HuH-7.5 (cell line): ENCODE data around the gene ADAMTS20.

Experiments
- DNase-seq: peaks from one replicate; pipeline ENCODE4 v3.0.0; 2011; ENCODE audit warnings: low spot score

The ADAMTS20 gene

GRCh38 chr12:43482311-43483085 lies 69.5 kb downstream of the ADAMTS20 start:
- DNase-seq = no peak

GRCh38 chr12:43480591-43480990 lies 71.4 kb downstream of the ADAMTS20 start:
- DNase-seq = no peak

GRCh38 chr12:43462741-43463140 lies 89.3 kb downstream of the ADAMTS20 start:
- DNase-seq = no peak

DNA sequence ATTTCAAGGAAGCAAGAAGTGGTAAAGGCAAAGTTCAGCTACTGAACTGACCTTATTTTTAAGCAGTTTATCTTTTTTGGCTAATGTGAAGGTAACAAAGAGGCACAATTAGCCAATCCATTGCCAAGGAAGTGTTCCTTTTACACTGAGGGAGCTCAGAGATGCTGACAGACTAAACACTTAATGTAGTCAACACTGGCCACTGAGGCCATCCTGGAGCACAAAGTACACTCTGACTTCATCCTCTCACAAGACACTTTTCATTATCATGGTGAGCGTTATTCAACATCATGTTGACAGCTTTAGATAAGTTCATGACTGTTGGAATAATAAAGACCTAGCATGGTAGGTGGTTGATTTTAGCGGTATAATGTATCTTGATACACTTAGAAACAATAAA lies 89.9 kb downstream of the ADAMTS20 start:
- DNase-seq = no peak

GRCh38 chr12:43459285-43459684 lies 92.7 kb downstream of the ADAMTS20 start:
- no peak for DNase-seq

GRCh38 chr12:43453761-43454160 lies 98.2 kb downstream of the ADAMTS20 start:
- DNase-seq = no peak

DNA sequence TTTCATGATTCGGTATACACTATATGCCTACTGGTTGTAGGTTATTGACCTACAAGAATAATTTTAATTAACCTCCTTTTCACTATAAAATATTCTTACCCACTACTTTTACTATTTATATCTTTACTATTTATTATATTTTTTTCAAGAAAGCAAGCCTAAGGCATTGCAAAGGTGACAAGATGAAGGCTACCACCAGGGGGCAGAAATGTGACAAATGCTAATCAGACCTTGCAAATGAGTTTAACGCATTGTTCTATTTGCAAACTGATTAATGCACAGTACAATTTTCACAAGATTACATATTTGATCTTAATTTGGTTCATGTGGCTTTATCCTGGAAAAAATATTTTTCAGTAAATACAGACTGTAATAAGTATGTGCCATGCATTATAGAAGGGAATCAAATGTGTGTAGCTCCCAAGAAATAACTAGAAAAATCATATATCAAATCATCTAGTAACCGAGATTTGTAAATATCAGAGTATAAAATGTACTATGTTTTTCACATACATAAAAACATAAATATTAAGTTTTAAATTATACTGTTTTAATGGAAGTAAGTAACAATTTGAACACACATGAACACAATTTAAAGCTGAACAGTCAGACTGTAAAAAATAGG lies 107.0 kb downstream of the ADAMTS20 start:
- no peak for DNase-seq

GRCh38 chr12:43436597-43436996 lies 115.4 kb downstream of the ADAMTS20 start:
- no peak for DNase-seq

- DNase-seq = no peak
Observed at GRCh38 chr12:43434614-43435013, 117.4 kb downstream of the ADAMTS20 start.

DNA sequence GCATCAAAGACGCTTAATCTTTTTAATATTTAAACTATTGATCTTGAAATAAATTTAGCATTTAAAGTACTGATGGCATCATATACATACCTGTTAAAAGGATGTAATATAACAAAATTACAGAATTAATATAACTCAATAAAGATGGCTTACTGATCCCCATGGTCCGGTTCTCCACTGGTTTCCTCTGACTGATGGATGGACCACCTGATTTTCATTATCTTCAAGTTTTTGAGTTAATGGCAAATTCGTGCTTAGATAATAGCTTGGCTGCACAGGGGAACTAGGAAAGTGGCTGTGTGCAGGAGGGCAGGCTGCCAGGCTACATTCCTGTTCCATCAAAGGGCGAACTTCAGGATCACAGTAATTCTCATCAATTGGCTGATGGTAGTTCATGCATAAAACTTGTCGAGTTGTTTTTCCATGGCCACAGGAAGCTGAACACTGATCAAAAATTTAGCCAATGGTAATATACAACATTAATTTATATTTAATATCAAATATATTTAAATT lies 123.9 kb downstream of the ADAMTS20 start:
- no peak for DNase-seq

- no peak for DNase-seq
Observed at GRCh38 chr12:43425361-43425760, 126.6 kb downstream of the ADAMTS20 start.

DNA sequence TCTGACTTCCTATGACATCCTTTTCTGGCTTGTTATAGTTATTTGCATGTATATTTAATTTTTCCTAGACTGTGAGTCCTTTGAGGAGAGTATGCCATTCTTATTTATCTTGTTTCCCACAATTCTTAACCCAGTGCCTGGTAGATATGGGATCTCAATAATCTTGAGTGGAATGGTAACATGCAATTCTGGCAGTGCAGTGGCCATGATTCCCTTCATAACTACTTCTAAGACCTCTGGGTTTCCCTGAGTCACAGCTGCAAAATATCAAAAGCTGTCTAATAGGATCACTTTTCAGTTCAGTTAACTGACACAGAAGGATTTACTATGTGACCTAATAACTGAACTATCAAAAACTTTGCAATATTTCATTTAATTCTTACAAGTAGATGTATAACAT lies 135.0 kb downstream of the ADAMTS20 start:
- no peak for DNase-seq

DNA sequence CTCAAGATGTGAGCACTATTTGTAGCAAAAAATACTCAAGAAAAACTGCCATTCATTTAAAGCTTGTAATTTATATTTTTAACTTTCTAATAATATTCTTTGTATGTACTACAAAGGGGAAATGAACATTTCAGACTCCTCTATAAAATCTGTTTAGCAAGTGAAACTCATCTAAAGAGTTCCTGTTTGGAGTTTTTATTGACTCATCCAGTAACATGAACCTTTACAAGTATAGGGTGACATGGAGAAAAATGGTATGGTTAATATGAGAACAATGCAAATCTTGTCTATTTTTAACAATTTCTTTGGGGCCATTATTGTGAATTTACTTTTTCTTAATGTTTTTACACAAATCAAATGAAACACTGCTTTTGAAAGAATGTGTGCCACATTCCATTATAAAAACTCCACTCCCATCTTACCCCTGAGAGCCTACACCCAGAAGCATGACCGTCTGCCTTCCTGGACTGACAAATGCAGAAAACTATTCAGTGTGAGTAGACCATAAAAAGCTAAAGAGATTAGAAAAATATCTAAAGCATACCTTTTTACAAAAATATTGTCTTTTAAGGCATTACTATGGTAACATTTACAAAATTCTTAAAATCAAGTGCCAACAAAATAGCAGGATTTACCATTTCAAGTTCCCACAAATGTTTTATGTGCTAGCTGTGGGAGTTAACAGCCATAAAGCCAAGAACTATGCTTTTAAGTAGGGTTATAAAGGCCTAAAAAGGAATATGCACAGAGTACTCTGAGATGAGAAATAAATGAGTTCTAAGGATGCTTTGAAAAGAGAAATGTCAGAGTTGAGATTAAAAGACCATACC lies 144.0 kb downstream of the ADAMTS20 start:
- DNase-seq = no peak

DNA sequence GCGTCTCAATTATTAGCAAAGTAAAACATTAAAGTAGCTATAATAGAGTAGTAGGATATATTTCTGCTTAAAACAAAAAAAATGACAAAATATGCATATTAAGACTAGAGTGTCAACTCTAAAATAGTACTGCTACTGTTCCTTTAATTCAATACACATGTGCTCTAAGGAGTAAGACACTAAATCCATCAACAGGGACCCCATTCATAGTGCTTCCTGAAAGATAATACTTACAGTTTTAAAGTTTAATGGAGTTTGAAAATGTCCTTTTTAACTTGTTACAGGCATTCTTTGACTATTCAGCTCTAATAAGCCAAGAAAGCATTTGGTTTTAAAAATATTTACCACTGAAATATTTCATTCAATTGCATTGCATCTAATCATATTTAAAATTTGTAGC lies 145.2 kb downstream of the ADAMTS20 start:
- DNase-seq = no peak

DNA sequence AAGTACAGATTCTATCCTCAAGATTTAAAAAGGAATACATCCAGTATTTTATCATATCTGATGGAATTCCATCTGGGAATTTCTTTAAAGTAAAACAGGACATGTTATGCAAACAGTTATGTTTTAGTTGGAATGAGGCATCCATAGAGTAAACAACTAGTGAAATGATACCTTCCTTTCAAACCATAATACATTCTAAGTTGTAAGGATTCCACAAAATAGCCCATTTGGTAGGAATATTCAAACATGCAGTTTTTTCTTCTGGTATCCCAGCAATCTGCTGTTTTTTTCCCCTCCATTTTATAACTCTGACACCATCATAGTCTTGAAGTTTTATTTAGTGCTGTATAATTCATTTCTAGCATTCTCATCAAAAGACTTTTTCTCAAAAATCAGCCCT lies 149.6 kb downstream of the ADAMTS20 start:
- no peak for DNase-seq

GRCh38 chr12:43401096-43401495 lies 150.9 kb downstream of the ADAMTS20 start:
- DNase-seq = no peak

- DNase-seq = no peak
Observed at GRCh38 chr12:43396671-43397070, 155.3 kb downstream of the ADAMTS20 start.

DNA sequence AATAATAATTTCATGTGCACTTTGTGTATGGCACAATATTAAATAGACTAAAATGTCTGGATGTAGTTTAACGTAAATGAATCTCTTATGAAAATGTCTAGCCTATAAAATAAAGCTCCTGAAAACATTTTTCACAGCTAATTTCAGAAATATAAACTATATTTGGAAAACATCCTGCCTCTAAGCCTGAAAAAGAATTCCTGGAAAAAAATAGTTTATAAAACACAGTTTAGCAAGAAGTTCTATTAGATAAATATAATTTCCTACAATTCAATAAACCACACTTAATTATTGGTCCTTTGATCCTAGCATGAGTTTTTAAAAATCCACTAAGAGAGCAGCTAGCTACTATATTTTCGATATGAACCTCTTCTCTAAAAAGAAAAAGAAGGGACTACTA lies 159.9 kb downstream of the ADAMTS20 start:
- no peak for DNase-seq

DNA sequence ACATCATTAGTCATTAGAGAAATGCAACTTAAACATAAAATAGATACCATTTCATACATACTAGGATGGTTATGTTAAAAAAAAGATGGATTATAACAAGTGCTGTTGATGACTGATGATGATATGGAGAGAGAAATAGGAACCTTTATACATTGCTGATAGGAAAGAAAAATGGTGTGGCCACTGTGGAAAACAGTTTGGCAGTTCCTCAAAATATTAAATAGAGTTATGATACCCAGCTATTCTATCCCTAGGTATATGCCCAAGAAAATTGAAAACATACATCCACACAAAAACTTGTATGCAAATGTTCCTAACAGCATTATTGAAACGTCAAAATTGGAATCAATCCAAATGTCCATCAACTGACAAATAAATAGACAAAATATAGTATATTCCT lies 170.1 kb downstream of the ADAMTS20 start:
- DNase-seq = no peak

DNA sequence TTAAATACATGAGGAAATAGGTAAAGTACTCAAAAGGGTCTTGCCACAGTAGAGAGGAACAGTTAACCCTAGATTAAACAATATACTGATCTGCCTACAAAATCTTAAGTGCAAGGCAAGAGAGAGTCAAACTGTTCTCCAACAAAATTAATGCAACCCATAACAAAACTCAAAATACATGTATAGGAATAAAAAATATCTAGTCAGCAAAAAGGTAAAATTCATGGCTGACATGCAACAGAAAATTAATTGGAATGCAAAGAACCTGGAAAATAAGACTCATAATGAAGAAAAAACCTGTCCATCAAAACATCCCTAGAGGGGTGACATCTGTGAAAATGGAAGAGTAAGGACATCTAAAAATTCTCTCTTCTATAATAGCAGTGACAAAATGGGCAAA lies 173.6 kb downstream of the ADAMTS20 start:
- DNase-seq = no peak

DNA sequence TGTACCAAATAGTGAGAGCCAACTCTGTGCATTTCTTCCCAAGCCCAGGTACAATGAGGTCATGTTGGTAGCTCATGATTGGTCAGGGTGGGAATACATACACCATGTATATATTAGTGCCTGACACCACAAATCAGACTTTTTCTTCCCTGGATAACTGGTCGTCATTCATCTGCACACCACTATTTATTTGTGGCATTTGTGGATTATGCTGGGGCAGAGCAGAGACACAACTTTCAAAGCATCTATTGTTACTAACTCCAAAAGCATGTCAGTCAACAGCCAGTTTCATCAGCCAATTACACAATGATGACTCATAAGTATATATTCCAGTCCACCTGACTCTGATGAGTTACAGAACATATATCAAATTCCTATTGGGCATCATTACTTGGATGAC lies 181.7 kb downstream of the ADAMTS20 start:
- DNase-seq = no peak

DNA sequence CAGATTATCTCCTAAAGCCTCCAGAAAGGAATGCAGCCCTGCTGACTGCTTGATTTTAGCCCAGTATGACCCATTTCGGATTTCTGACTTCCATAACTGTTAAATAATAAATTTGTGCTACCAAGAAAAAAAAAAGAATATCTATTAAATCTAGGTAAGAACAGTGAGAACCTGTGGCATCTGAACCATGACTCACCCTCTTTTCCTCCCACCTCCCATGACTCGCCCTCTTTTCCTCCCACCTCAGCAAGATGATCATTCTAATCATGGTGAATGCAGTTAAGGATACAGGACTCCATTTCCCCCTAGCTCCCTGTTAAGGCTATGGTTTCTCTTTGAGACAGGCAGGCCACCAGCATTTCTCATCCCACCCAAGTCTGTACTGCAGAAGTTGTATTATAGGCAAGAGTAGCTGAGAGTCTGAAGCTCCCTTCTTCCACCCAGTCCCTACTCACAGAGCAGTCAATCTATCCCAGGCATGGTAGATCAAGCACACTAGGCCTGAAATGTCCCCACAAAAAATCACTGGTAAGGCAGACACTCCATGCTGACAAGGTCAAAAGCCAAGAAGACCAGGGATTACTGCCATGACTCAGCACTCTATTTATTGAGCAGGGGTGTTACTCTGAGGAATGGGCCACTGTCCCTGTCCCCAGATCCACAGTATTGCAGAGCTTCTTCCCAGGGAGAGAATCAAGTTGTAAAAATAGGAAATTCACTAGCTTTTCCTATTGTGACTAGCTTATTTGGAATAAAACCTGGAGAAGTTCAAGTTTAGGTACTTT lies 188.9 kb downstream of the ADAMTS20 start:
- DNase-seq = no peak
